Stimulated activated CD4-positive, alpha-beta T cell treated with anti-CD3 and anti-CD28 coated beads, TNF-alpha, amount 100 ng/mL, for 24 hours (primary cell): ENCODE data around the gene CEND1.

Experiments used
- DNase-seq, 3 experiments: peaks; one replicate each; pipeline ENCODE4 v3.0.0-alpha.2; 2020; ENCODE audit warnings: low read depth in 3 of 3

The CEND1 gene

DNA sequence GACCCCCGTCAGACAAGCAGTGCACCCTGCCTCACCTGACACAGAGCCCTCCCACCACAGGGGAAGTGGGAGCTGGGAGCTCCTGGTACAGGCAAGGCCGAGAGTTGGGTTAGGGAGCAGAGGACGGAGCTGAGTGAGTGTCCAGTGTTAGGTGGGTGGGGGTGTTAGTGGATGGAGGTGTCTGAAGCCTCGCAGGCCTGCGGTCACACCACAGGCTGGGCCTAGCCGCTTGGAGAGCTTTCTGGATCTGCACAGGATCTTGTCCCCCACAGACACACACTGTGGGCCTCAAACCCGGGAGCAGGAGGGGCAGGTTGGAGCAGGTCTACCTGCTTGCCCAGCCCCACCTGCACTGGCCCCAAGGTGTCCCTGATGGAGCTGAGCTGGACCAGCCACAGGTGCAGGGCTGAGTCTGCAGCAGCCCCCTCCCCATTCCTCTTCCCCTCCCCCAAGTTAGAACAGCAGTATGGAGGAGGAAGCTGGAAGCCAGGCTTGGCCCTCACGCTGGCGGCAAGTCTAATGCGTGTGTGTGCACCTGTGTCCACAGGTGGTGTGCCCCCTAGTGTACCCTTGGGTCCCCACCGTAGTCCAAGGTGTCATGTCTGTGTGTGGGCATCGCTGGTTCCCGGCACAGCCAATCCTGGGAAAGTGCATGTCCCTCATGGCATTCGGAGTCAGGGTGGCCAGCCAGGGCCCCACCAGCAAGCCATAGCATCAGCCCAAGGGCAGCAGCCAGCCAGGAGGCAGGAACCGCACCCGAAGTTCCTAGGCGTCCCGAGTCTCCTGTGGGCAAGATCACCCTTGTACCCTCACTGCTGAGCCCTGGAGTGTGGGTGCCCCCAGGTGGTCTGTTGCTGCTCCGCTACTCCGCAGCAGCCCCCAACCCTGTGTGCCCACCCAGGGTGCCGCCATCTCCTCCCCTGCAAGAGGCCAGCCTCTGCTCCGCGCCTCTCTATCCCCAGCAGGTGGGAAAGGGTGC lies 10.6 kb downstream of the CEND1 start:
- no peak for DNase-seq

DNA sequence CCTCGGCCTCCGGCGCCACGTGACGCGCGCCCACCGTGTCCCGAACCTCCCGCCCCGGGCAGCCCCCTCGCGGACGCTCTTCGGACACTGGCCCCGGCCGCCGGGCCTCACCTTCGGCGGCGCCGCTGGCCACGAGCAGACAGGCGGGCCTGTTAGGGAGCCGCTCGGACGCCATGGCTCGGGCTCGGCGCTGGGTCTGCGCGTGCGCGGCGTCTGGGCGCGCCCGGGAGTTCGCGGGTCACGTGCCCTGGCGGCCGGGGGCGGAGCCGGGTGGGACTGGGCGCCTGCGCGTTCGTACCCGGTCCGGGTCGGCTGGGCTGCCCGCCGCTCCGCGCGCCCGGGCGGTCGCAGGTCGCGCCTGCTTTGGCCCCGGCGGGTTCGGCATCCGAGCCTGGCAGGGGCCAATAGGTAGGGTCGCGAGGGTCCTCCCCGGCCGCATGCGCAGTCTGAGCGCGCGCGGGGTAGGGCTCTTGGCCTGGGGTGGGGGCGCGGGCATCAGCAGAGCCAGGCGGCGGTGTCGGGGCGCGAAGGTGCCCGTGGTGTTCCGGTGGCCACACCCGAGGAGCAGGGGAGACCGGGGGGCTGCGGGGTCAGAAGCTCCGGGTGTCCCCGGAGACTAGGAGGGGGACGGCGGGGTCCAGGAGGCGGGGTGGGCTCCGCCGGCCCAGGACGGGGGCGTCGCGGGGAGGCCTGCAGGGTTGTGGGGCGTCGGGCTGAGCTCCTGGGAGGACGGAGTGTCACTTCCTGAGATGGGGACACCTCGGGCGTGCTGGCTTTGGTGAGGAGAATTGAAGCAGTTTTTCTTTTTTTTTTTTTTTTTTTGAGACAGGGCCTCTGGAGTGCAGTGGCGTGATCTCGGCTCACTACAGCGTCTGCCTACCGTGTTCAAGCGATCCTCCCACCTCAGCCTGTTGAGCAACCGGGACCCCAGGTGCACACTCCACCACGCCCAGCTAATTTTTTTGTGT lies 12.3 kb downstream of the CEND1 start, which contains the start of gene GATD1:
Gene GATD1, minus strand, starts transcription at position 200 of the 968 bp plus-strand sequence. Its CDS starts 25 bp downstream, at position 175.
- DNase-seq, result peak; percentile 87 to 94 (median 93)

DNA sequence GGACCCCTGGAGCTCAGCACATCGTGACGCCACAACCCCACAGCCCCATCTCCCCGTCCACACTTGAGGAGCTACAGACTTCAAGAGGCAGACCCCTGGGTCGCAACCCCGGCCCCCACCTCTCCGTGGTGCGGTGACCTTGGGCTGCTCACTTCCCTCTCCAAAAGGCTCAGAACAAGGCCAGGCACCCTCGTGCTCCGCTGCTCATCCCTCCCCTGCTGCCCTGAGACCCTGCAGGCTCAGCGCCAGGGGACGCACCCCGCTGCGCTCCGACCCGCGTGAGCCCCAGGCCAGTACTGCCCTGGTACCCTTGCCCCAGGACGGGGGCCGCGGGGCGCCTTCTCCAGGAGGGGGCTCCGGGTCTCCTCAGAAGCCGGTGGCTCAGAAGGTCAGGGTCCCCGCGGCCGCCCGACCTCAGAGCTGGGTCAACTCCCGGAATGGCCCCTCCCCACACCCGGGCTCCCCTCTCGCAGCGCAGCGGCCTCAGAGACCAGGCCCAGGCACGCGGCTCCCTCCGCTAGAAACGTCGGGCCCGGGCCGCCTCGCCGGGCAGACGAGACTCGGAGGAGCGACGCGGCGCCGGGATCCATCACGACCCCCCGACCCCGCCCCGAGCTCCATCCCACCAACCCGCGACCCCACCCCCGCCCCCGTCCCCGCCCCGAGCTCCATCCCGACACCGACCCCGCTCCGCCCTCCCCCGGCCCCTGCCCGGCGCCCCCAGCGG lies 13.2 kb downstream of the CEND1 start:
- DNase-seq, result no peak

DNA sequence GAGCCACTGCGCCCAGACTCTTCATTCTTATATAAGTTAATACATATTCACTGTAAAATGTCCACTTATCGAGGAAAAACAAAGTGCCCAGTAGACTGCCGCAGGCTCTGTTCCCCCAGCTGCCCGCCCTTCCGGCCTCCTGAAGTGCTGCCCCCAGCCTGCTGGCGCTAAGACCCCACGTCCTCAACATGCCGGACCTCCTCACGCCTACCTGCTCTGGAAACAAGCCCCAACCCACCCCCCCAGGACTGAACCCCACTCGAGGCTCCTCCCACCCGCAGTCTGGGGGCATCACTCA lies 13.7 kb downstream of the CEND1 start:
- DNase-seq, result no peak

DNA sequence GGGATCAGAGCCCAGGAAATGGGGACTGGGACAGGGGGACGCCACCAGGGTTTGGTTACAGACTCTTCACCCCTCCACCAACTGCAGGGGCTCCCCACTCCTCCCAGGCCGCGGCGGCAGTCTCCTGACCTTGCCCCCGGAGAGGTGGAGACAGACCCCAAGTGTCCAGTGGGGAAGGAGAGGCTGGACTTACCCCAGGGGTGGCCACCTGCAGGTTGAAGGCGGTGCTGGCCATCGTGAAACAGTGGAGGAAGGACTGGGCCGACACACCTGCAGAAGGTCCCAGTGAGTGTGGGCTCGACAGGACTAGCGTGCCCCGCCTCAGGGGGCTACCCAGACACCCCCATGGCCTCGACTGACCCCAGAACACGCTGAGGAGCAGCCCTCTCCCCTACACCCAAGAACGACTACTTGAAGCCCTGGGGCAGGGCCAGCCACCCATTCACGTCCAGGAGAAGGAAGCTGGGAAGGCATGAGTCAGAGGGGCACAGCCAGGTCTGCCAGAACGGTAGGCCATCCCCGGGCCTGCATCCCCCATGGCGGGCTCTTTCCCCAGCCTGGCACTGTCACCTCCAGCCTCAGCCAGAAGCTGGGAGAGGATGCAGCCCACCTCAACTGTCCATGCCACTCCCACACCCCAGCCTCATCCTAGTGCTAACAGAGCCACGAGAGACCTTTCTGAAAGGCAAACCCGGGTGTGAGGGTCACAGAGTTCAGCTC lies 14.9 kb downstream of the CEND1 start:
- no peak for DNase-seq

DNA sequence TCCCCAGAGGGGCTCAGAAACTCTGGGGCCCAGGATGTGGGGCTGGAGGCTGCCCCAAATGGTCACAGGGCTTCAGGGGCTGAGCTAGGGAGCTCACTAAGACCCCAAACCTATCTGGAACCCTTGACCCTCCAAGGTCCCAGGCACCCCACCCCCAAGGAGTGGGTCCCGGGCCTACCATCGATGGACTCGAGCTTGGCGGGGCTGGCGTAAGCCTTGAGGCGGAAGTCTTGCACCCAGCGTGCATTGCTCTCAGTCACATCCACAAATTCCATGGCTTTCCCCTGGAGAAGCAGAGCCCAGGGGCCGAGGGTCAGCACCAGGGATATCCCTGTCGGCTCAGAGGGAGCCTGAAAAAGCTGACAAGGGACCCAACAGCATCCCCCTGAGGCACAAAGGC lies 16.1 kb downstream of the CEND1 start:
- DNase-seq, result no peak

DNA sequence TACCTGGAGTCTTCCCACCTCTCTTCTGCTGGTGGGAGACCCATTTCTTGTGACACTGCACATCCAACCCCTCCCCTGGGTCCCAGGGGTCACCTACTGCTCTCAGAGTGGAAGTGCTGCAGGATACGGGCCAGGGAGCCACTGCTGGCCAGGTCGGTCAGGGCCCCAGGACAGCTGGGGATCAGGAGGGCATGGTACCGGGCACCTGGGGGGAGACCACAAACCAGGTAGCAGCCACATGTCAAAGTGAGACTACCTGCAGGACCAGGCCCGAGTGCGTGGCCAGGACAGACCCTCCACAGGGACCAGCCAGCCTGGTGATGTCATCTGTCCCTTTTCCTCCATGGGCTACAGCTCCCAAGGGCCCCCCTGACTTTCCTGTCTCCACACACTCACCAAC lies 16.5 kb downstream of the CEND1 start:
- DNase-seq, result no peak

DNA sequence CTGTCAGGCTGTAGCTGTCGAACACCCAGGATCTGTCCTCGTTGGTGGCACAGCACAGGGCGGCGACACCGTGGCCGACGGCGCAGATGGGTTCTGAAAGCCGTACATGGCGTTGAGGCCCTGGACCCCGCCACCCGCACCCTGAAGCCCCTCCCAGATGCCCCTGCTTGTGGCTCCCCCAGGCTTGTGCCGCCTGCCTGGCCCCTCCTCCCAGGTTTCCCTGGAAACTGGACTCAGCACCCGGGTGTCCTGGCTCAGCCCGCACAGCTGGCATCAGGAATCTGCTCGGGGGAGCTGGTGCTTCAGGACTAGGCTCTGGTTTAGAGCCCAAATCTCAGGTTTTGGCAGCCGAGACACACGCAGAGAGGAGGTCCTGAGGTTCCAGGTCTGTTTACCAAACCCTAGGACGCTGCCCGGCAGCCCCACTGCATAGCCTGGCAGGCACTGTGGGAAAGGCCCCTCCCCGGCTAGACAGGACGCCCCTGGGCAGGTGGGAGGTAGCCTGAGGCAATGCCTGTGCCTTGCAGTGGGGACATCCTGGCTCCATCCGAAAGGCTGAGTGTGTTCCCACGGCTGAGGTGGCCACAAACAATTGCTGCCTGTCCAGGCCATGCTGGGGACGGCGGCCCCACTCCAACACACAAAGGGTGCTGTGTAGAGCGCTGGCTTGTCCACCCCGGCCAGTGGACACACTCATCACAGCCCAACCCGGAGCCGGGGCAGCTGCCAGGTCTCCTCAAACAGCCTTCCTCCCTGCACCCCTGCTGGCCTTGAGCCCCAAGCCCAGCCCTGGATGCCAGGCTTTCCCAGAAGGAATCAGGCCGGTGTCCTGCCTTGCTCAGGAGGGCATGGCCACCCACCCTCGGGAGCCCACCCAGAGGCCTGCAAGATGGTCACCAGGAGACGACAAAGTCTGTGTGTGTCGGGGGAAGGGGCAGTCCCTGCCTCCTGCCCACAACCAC lies 17.2 kb downstream of the CEND1 start:
- no peak for DNase-seq

DNA sequence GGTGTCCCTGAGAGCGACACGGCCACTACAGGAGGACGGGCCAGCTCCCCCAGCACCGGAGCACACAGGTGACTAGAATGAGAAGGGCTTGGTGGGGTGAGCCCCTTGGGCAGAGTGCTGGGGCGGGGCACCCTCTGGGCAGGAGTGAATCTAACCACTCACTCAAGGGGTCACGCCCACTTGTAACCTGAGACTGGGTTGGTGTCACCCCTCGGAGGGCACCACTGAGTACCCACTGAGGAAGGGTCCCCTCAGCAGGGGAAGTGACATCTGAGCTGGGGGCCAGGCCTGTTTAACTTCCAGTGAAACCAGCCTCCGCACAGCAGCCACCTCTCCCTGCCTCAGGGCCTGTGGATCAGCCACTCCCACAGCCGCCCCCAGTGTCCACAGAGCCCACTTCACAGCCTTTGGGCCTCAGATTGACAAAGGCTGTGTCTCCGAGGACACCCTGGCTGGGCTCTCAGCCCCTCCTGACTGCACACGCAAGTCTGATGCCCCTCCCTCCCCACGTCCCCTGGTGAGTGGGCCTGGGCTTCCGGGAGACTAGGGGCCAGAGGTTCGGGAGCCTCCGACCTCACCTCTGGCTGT lies 18.2 kb downstream of the CEND1 start:
- no peak for DNase-seq

DNA sequence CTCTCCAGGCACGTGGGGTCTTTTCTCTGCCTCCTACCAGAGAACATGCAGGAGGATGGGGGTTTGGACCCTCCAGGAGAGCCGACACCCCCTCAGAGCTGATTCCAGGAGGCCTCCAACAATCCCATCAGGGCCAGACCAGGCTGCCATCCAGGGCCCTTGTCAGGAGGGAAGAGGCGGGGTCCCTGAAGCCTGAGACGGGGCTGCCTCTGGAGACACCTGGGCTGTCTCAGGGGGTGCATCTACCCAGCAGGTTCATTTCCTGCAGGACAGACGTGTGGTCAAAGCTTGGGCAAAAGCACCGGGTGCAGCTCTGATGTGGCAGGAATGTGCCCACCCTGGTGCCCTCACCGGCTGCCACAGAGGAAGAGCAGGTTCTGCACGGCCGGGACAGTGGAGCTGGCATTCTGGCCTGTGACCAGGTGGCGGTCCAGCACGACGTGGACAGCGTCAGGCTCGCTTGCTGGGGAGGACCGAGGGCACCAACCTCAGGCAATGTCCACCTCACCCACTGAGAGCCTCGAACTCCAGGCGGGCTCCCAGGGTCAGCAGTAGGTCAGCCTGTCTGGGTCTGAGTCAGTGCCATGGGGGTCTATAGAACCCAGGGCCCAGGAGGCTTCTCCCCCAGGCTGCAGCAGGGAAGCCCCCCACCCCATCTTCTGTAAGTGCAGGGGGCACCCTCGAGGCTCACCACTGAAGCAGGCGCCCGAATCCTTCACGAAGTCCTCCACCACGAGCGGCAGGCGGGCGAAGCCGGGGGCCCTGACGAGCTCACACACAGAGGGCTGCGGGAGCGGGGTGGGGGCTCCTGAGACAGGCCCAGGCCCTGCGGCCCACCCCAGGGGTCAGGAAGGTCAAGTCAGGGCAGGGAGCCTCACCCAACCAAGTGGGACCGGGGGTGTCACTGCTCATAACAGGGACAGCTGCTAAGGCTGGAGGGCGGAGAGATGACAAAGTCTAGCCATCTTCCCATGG lies 19.0 kb downstream of the CEND1 start:
- no peak for DNase-seq

DNA sequence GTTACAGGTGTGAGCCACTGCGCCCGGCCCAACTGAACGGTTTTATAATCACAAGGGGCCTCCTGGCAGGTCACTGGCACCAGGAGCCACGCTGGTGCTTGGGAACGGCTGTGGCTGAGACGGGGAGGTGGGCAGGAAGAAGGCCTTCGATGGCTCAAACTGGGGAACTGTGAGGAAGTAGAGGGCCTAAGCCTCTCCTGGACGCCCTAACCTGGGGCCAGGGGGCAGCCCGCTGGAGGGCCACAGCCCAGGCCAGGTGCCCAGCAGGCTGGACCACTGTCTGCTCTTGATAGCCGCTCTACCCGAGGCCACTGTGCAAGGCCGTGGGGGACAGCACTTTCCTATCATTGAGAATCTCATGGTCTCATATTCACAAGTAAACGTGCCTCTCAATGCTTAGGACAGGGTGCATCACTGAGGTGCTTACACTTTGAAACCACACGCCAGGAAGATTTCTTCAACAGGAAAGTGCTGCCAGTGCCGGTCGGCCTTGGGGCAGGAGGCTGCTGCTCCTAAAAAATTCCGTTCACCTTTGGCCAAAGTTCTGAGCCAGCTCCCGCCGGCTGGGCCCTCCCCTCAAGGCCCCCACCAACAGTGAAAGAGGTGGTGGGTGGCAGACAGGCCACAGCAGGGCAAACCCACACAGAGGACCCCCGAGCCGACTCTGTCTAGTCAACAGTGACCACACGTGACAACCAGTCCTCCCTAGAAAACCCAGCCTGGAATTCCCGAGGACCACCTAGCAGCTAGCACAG lies 19.8 kb downstream of the CEND1 start:
- no peak for DNase-seq

DNA sequence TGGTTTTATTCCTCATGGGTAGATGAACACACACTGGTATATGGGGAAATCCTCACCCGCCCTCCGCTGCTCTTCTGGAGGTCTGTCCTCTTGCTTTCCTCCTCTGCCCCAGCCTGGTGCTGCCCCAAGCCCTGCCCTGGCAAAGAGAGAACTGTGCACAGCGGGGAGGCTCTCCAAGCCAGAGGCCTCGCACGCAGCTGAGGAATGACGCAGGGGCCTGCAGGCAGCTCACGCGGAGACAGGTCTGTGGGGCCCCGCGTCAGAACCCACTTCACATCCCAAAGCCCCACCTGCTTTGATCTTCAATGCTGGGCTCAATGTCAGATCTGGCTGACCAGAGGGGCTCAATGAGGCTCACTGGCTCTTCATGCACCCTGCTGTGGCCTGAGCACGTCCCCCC lies 22.7 kb downstream of the CEND1 start:
- no peak for DNase-seq

DNA sequence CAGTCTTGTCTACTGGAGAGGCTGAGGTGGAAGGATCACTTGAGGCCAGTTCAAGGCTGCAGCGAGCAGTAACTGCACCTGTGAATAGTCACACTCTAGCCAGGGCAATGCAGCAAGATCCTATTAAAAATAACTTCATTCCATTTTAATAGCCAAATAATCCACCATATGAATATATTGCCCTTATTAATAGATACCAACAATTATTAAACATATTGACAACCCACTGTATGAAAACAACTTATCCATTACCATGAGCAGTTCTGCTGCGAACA lies 23.0 kb downstream of the CEND1 start:
- DNase-seq, result no peak

DNA sequence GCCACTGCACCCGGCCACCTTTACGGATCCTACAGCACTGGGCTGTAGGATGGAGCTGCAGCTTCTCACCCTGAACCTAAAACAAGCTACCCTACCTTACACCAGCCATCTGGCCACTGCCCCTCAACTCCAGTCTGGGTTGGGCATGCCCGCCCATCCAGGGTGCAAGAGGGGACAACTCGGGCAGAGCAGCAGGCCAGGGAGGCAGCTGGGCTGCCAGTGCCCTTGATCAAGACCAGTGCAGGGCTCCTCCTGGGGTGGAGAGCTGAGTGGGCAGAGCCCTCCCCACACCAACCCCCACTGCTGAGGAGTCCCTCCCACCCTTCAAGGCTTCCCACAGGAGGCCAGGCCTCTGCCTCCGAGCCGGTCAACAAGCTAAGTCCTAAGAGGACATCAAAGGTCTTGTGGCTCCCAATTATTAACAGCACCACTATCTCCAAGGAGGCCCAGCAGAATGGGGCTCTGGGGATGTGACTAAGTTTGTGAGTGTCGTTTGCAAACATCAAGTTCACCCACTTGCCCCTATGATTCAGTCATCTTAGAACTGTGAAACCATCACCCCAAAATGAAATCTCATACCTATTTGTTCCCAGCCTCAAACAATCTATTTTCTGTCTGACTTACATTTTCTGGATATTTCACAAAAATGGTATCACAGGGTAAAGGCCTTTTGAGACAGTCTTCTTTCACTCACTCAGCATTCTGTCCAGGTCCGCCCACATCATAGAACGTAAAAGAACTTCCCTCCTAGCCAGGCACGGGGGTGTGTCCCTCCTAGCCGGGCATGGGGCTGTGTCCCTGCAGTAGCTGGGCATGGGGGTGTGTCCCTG lies 23.6 kb downstream of the CEND1 start:
- DNase-seq, result no peak

DNA sequence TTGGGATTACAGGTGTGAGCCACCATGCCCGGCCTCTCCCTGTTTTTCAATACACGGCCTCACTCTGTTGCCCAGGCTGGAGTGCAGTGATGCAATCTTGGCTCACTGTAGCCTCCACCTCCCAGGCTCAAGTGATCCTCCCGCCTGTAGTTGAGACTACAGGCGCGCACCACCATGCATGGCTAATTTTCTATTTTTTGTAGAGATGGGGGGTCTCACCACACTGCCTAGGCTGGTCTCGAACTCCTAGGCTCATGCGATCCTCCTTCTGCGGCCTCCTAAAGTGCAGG lies 24.1 kb downstream of the CEND1 start:
- no peak for DNase-seq

DNA sequence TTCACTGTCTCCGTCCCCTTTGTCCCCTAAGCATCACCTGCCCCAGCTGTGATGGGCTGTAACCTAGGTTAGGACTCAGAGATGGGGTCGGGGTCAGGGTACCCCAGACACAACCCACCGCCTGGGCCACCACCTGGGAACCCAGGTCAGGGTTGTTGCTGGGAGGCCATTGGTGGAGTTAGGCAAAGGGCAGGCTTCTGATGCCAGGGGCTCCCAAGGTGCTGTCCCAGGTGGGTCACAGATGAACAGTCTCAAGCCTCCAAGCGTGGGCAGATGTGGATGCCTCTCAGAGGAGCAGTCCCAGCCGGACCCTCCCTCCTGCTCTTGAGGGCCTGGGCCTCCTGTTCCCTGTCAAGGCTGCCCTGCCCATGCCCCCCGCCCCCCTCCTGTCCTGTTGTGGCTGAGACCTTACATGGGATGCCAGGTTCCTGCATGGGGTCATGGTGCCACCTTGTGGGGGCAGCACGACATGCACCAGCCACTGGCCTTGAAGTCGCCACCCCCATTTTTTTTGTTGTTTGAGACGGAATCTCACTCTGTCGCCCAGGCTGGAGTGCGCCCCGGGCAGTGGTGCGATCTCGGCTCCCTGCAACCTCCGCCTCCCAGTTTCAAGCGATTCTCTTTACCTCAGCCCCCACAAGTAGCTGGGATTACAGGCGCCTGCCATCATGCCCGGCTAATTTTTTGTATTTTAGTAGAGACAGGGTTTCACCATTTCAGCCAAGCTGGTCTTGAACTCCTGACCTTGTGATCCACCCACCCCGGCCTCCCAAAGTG lies 24.7 kb downstream of the CEND1 start:
- DNase-seq, result peak in 1 of 3 experiments; percentile 58
